IMR-90 (cell line): ENCODE data around the gene EIF4E1B. TPM values are rescaled to one million over a fixed set of nuclear protein-coding genes. Genes with fewer than 3 reads are reported as not detected.

Experiments
- ATAC-seq: fragments of 200-7000 bp; cut with Tn5 transposase; 2 replicates; pipeline ENCODE4 v1.9.1; 2020; ENCODE audit warnings: low read depth, mild to moderate bottlenecking, moderate library complexity
- BruUV-seq: library from RNA; stranded (reverse); fragments of 400-500 nt; replicated peaks from 2 replicates; lab custom pipeline; 2021; lab: Mats Ljungman, UMichigan
- CTCF ChIA-PET: fragments of 300-600 bp; formaldehyde crosslinking; extraction: SDS; loops from one replicate; lab custom pipeline; 2021; ENCODE audit warnings: antibody characterized with exemption; lab: Yijun Ruan, JAX
- POLR2A ChIA-PET: fragments of 300-600 bp; sonication (Branson Sonifier 250); formaldehyde crosslinking; loops from one replicate; lab custom pipeline; 2022; ENCODE audit warnings: antibody characterized with exemption; ENCODE audit not compliant: unreplicated experiment; lab: Charles Lee
- DNase-seq: peaks from one replicate; pipeline ENCODE4 v3.0.0; 2013
- H2AFZ ChIP-seq: replicated peaks from 2 replicates; pipeline ENCODE3; 2013; ENCODE audit warnings: low read length, mild to moderate bottlenecking; ENCODE audit not compliant: poor library complexity
- H2AK5ac ChIP-seq: 2 replicates; pipeline ENCODE4 v1.6.1; 2013; ENCODE audit warnings: low read depth, low read length, inconsistent platforms
- H2AK9ac ChIP-seq: replicated peaks from 2 replicates; pipeline ENCODE3; 2013; ENCODE audit warnings: mild to moderate bottlenecking, low read depth, low read length, moderate library complexity; ENCODE audit not compliant: poor library complexity
- H2BK120ac ChIP-seq: 2 replicates; pipeline ENCODE4 v1.6.1; 2013; ENCODE audit warnings: low read depth, low read length, inconsistent platforms
- H2BK15ac ChIP-seq: 3 replicates; pipeline ENCODE4 v1.6.1; 2013; ENCODE audit warnings: low read depth, low read length, inconsistent platforms
- H2BK20ac ChIP-seq: 2 replicates; pipeline ENCODE4 v1.6.1; 2013; ENCODE audit warnings: low read depth, mild to moderate bottlenecking, inconsistent platforms, low read length, moderate library complexity
- H2BK5ac ChIP-seq: 2 replicates; pipeline ENCODE4 v1.6.1; 2013; ENCODE audit warnings: mild to moderate bottlenecking, low read depth, low read length, inconsistent platforms; ENCODE audit not compliant: poor library complexity, severe bottlenecking
- H3K14ac ChIP-seq: replicated peaks from 2 replicates; pipeline ENCODE4 v1.6.1; 2013; ENCODE audit warnings: low read depth, low read length, inconsistent platforms
- H3K18ac ChIP-seq: 2 replicates; pipeline ENCODE4 v1.6.1; 2013; ENCODE audit warnings: low read depth, low read length, control low read depth
- H3K23ac ChIP-seq: 2 replicates; pipeline ENCODE4 v1.6.1; 2013; ENCODE audit warnings: low read depth, low read length, inconsistent platforms
- H3K27ac ChIP-seq: 2 replicates; pipeline ENCODE4 v1.5.1; 2013; ENCODE audit warnings: mild to moderate bottlenecking, control low read depth, low read length; ENCODE audit not compliant: insufficient read depth
- H3K27me3 ChIP-seq: 2 replicates; pipeline ENCODE4 v1.6.1; 2013; ENCODE audit warnings: low read length; ENCODE audit not compliant: control insufficient read depth, insufficient read depth
- H3K36me3 ChIP-seq: 2 replicates; pipeline ENCODE4 v1.6.1; 2013; ENCODE audit warnings: low read length, mixed read lengths; ENCODE audit not compliant: control insufficient read depth, insufficient read depth
- H3K4ac ChIP-seq: 2 replicates; pipeline ENCODE4 v1.6.1; 2013; ENCODE audit warnings: low read depth, low read length, inconsistent platforms
- H3K4me1 ChIP-seq: 2 replicates; pipeline ENCODE4 v1.6.1; 2013; ENCODE audit warnings: low read length, mixed read lengths; ENCODE audit not compliant: control insufficient read depth, insufficient read depth
- H3K4me2 ChIP-seq: 2 replicates; pipeline ENCODE4 v1.6.1; 2013; ENCODE audit warnings: low read depth, mild to moderate bottlenecking, control low read depth, low read length, moderate library complexity
- H3K4me3 ChIP-seq: 2 replicates; pipeline ENCODE4 v1.5.1; 2013; ENCODE audit warnings: low read depth, mild to moderate bottlenecking, control low read depth, low read length, moderate library complexity; ENCODE audit not compliant: insufficient read depth
- H3K56ac ChIP-seq: 2 replicates; pipeline ENCODE4 v1.6.1; 2013; ENCODE audit warnings: low read length, inconsistent platforms; ENCODE audit not compliant: insufficient read depth; ENCODE audit errors: extremely low read depth
- H3K79me1 ChIP-seq, 2 experiments: 2 replicates each; pipeline ENCODE4 v1.6.1; 2013; ENCODE audit warnings: low read length in 2 of 2, inconsistent platforms in 1 of 2, low read depth in 1 of 2
- H3K9ac ChIP-seq: 2 replicates; pipeline ENCODE4 v1.6.1; 2013; ENCODE audit warnings: low read depth, low read length, control low read depth
- H3K9me1 ChIP-seq: 2 replicates; pipeline ENCODE4 v1.6.1; 2013; ENCODE audit warnings: low read length, inconsistent platforms; ENCODE audit not compliant: insufficient read depth
- H3K9me3 ChIP-seq: 2 replicates; pipeline ENCODE4 v1.6.1; 2013; ENCODE audit warnings: low read length; ENCODE audit not compliant: control insufficient read depth, insufficient read depth
- H4K20me1 ChIP-seq: 2 replicates; pipeline ENCODE4 v1.6.1; 2013; ENCODE audit warnings: low read length, inconsistent platforms; ENCODE audit not compliant: insufficient read depth
- H4K5ac ChIP-seq: 2 replicates; pipeline ENCODE4 v1.6.1; 2013; ENCODE audit warnings: mild to moderate bottlenecking, low read depth, low read length, control low read depth
- H4K8ac ChIP-seq, 2 experiments: 2 replicates each; pipeline ENCODE4 v1.6.1; 2013; ENCODE audit warnings: low read depth in 2 of 2, low read length in 2 of 2, control low read depth in 1 of 2, inconsistent platforms in 1 of 2
- H4K91ac ChIP-seq: 2 replicates; pipeline ENCODE4 v1.6.1; 2013; ENCODE audit warnings: low read depth, low read length, inconsistent platforms; ENCODE audit not compliant: insufficient read depth
- BHLHE40 ChIP-seq: fragments of 150-350 bp; IDR thresholded peaks from 2 replicates; pipeline ENCODE4 v1.6.1; 2016; ENCODE audit warnings: mild to moderate bottlenecking, low read depth, low read length
- CEBPB ChIP-seq: IDR thresholded peaks from 2 replicates; pipeline ENCODE4 v1.6.1; 2012; ENCODE audit warnings: low read depth, low read length, improper control_type of control experiment
- CHD1 ChIP-seq: IDR thresholded peaks from 2 replicates; pipeline ENCODE4 v1.6.1; 2012; ENCODE audit warnings: low read depth, low read length, improper control_type of control experiment
- FOS ChIP-seq: fragments of 150-350 bp; IDR thresholded peaks from 2 replicates; pipeline ENCODE4 v1.6.1; 2016; ENCODE audit warnings: low read depth, low read length
- MAFK ChIP-seq: IDR thresholded peaks from 2 replicates; pipeline ENCODE4 v1.6.1; 2012; ENCODE audit warnings: low read depth, low read length, improper control_type of control experiment
- MAZ ChIP-seq: IDR thresholded peaks from 2 replicates; pipeline ENCODE4 v1.6.1; 2012; ENCODE audit warnings: low read depth, mild to moderate bottlenecking, low read length, improper control_type of control experiment, moderate library complexity, borderline replicate concordance
- MXI1 ChIP-seq: IDR thresholded peaks from 2 replicates; pipeline ENCODE4 v1.6.1; 2012; ENCODE audit warnings: low read depth, mild to moderate bottlenecking, low read length, moderate library complexity, borderline replicate concordance
- NFE2L2 ChIP-seq: fragments of 150-350 bp; IDR thresholded peaks from 2 replicates; pipeline ENCODE4 v1.6.1; 2016; ENCODE audit warnings: low read depth, mild to moderate bottlenecking, low read length
- POLR2A ChIP-seq: IDR thresholded peaks from 2 replicates; pipeline ENCODE4 v1.6.1; 2012; ENCODE audit warnings: mild to moderate bottlenecking, low read depth, low read length
- RAD21 ChIP-seq: IDR thresholded peaks from 2 replicates; pipeline ENCODE4 v1.6.1; 2012; ENCODE audit warnings: low read length, improper control_type of control experiment
- RCOR1 ChIP-seq: IDR thresholded peaks from 2 replicates; pipeline ENCODE4 v1.6.1; 2012; ENCODE audit warnings: mild to moderate bottlenecking, low read length, improper control_type of control experiment; ENCODE audit not compliant: insufficient replicate concordance
- RFX5 ChIP-seq: IDR thresholded peaks from 2 replicates; pipeline ENCODE4 v1.8.0; 2012; ENCODE audit warnings: low read depth, mild to moderate bottlenecking, low read length, moderate library complexity
- SMC3 ChIP-seq: fragments of 150-350 bp; IDR thresholded peaks from 2 replicates; pipeline ENCODE4 v1.6.1; 2016; ENCODE audit warnings: low read depth, mild to moderate bottlenecking, antibody characterized with exemption, low read length, moderate library complexity
- USF2 ChIP-seq: fragments of 150-350 bp; IDR thresholded peaks from 2 replicates; pipeline ENCODE4 v1.6.1; 2017; ENCODE audit warnings: mild to moderate bottlenecking, antibody characterized with exemption, low read length, low read depth
- WGBS, 2 experiments: methylation state at CpG; one replicate each; pipeline versions ENCODE4 v1.1.5 to v1.1.7; 2013; ENCODE audit warnings: missing lambda C conversion rate in 2 of 2; ENCODE audit not compliant: insufficient read length in 1 of 2; ENCODE audit errors: extremely low coverage in 2 of 2; 5-methylcytosine and 5-hydroxymethylcytosine counted together
- dilution Hi-C: fragments of 300-500 bp; cut with HindIII; formaldehyde crosslinking; loops from one replicate; pipeline ENCODE4 v1.14.3; 2018; ENCODE audit warnings: low sequenced_read_pairs; ENCODE audit not compliant: unreplicated experiment
- in situ Hi-C: fragments of 300-500 bp; cut with MboI; formaldehyde crosslinking; loops from 3 replicates; pipeline ENCODE4 v1.14.3; 2019; ENCODE audit warnings: low sequenced_read_pairs, inconsistent platforms, mixed read lengths
- intact Hi-C: fragments of 100-400 bp; cut with micrococcal nuclease; formaldehyde crosslinking; loops from 2 replicates; pipeline ENCODE4 v1.10.0; 2022
- polyA plus RNA-seq, 3 experiments: library from polyadenylated mRNA; depleted of rRNA; stranded (reverse); fragments of >200 nt; gene quantifications; 2 replicates each; pipeline ENCODE4 v1.2.3, GENCODE V29; 2012; ENCODE audit warnings: low replicate concordance in 1 of 3
- total RNA-seq: library from RNA; depleted of rRNA; stranded (reverse); fragments of >200 nt; gene quantifications from 2 replicates; pipeline ENCODE4 v1.2.3, GENCODE V29; 2012
- TF ChIP-seq, protein P1 (sequence below): fragments of 150-350 bp; IDR thresholded peaks from 2 replicates; pipeline ENCODE4 v1.6.1; 2016; ENCODE audit warnings: low read depth, mild to moderate bottlenecking, low read length, moderate library complexity, borderline replicate concordance
- TF ChIP-seq, protein P2 (sequence below): conservative IDR thresholded peaks from 2 replicates; pipeline ENCODE4 v1.5.1; 2012; ENCODE audit warnings: mild to moderate bottlenecking, low read depth, low read length, improper control_type of control experiment

The EIF4E1B gene
- total and polyA plus RNA-seq, 2 of the 4 experiments (the other 2 are of a cell fraction) = not detected

DNA sequence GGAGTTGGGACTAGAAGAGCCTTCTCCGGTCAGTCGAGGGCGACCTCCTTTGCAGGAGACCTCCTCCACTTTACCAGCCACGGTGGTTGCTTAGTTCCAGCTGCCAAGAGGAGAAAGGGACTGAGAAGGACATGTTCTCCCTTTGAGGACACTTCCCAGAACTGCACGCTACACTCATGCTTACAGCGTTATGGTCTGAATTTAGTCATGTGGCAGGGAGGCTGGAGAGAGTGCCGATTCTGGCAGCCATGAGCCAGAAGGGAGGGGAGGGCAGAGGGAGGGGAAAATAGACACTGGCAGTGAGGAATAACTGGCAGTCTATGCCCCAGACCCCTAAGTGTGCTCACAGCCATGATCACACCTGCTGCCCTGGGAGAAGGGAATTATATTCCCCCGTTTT, 64.6 kb downstream of the EIF4E1B start:
- no peak overlapping the region for H2BK15ac ChIP-seq
- H3K4me1 ChIP-seq = no peaks in the 10 kb centered on the region
- no peaks in the 10 kb centered on the region for H3K36me3 ChIP-seq
- H3K27ac ChIP-seq = no peak overlapping the region
- in situ Hi-C loops = no loop called here
- H2BK20ac ChIP-seq = no peak overlapping the region
- intact Hi-C loops = no loop called here
- H3K79me1 ChIP-seq = no peaks in the 10 kb centered on the region
- ATAC-seq = no peak
- H2AK5ac ChIP-seq = no peak overlapping the region
- H3K9me1 ChIP-seq = no peaks in the 10 kb centered on the region
- H4K8ac ChIP-seq = no peak overlapping the region
- no peak overlapping the region for H3K4ac ChIP-seq
- no peaks in the 10 kb centered on the region for H3K9me3 ChIP-seq
- no peak overlapping the region for H2BK5ac ChIP-seq
- dilution Hi-C loops = no loop called here
- no peak overlapping the region for H4K91ac ChIP-seq
- no peak for DNase-seq
- no TSS peak for BruUV-seq
- no peak overlapping the region for H2AFZ ChIP-seq
- no peak overlapping the region for H3K18ac ChIP-seq
- no peak overlapping the region; the same call in 1 of the 2 replicates for H3K14ac ChIP-seq
- POLR2A ChIA-PET = no interaction called here
- WGBS, 2 experiments = 43% methylated on average over 2 of the region's 8 CpGs; no CpG with 5 or more reads in 1 of the 2 experiments
- CTCF ChIA-PET = no interaction called here
- no peak overlapping the region for H4K5ac ChIP-seq
- peaks cover 85% of the 10 kb centered on the region for H3K27me3 ChIP-seq
- no peak for TF ChIP-seq SMC3
- TF ChIP-seq, protein P1, sequence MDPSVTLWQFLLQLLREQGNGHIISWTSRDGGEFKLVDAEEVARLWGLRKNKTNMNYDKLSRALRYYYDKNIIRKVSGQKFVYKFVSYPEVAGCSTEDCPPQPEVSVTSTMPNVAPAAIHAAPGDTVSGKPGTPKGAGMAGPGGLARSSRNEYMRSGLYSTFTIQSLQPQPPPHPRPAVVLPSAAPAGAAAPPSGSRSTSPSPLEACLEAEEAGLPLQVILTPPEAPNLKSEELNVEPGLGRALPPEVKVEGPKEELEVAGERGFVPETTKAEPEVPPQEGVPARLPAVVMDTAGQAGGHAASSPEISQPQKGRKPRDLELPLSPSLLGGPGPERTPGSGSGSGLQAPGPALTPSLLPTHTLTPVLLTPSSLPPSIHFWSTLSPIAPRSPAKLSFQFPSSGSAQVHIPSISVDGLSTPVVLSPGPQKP = no peak
- TF ChIP-seq POLR2A = no peak
- no peak for TF ChIP-seq CHD1
- TF ChIP-seq NFE2L2 = no peak
- TF ChIP-seq MAFK = no peak
- TF ChIP-seq CEBPB = no peak
- no peak for TF ChIP-seq MAZ
- no peak for TF ChIP-seq RFX5
- TF ChIP-seq BHLHE40 = no peak
- TF ChIP-seq, protein P2, sequence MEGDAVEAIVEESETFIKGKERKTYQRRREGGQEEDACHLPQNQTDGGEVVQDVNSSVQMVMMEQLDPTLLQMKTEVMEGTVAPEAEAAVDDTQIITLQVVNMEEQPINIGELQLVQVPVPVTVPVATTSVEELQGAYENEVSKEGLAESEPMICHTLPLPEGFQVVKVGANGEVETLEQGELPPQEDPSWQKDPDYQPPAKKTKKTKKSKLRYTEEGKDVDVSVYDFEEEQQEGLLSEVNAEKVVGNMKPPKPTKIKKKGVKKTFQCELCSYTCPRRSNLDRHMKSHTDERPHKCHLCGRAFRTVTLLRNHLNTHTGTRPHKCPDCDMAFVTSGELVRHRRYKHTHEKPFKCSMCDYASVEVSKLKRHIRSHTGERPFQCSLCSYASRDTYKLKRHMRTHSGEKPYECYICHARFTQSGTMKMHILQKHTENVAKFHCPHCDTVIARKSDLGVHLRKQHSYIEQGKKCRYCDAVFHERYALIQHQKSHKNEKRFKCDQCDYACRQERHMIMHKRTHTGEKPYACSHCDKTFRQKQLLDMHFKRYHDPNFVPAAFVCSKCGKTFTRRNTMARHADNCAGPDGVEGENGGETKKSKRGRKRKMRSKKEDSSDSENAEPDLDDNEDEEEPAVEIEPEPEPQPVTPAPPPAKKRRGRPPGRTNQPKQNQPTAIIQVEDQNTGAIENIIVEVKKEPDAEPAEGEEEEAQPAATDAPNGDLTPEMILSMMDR = no peak
- no peak for TF ChIP-seq RAD21
- no peak for TF ChIP-seq RCOR1
- no peak for TF ChIP-seq MXI1
- no peak for TF ChIP-seq FOS
- TF ChIP-seq USF2 = no peak
- H3K4me2 ChIP-seq = no peak overlapping the region
- no peak overlapping the region for H2BK120ac ChIP-seq
- no peak overlapping the region for H3K56ac ChIP-seq
- no peak overlapping the region for H3K4me3 ChIP-seq
- no peak overlapping the region for H3K9ac ChIP-seq
- no peak overlapping the region for H3K23ac ChIP-seq
- H2AK9ac ChIP-seq = no peak overlapping the region
- no peaks in the 10 kb centered on the region for H4K20me1 ChIP-seq
